WTC11 (cell line): ENCODE data around the gene CGNL1.

Source experiments
- CBFB ChIP-seq: sonication (generic); formaldehyde crosslinking; IDR thresholded peaks from 2 replicates; pipeline ENCODE4 v1.8.1; 2022; ENCODE audit warnings: mild to moderate bottlenecking, low read depth, missing genetic modification reagents
- CTCF ChIP-seq: fragments of 200-600 bp; IDR thresholded peaks from 2 replicates; pipeline ENCODE4 v1.8.0; 2022; ENCODE audit warnings: antibody characterized with exemption
- E2F5 ChIP-seq: sonication (generic); formaldehyde crosslinking; IDR thresholded peaks from 2 replicates; pipeline ENCODE4 v1.8.1; 2022; ENCODE audit warnings: mild to moderate bottlenecking, moderate library complexity, missing genetic modification reagents
- ELF4 ChIP-seq: sonication (generic); formaldehyde crosslinking; IDR thresholded peaks from 2 replicates; pipeline ENCODE4 v1.8.1; 2022; ENCODE audit warnings: low read depth, mild to moderate bottlenecking, moderate library complexity, missing genetic modification reagents
- ETV6 ChIP-seq: sonication (generic); formaldehyde crosslinking; IDR thresholded peaks from 2 replicates; pipeline ENCODE4 v1.8.1; 2022; ENCODE audit warnings: mild to moderate bottlenecking, missing genetic modification reagents
- GABPB1 ChIP-seq: sonication (generic); formaldehyde crosslinking; IDR thresholded peaks from 2 replicates; pipeline ENCODE4 v1.8.1; 2023; ENCODE audit warnings: mild to moderate bottlenecking, missing genetic modification reagents
- MXD4 ChIP-seq: fragments of 250-450 bp; sonication (Bioruptor Pico); IDR thresholded peaks from 2 replicates; pipeline ENCODE4 v1.8.0; 2021; ENCODE audit warnings: mild to moderate bottlenecking, moderate library complexity, borderline replicate concordance
- MYBL2 ChIP-seq: sonication (generic); formaldehyde crosslinking; IDR thresholded peaks from 2 replicates; pipeline ENCODE4 v1.8.1; 2023; ENCODE audit warnings: mild to moderate bottlenecking, moderate library complexity, missing genetic modification reagents
- SMAD3 ChIP-seq: sonication (generic); formaldehyde crosslinking; IDR thresholded peaks from 2 replicates; pipeline ENCODE4 v1.8.0; 2022; ENCODE audit warnings: missing genetic modification reagents, mild to moderate bottlenecking, borderline replicate concordance

GRCh38 chr15:57551715-57552677 is 175.7 kb downstream of the CGNL1 start:
- TF ChIP-seq ELF4 = no peak
- no peak for TF ChIP-seq CTCF
- TF ChIP-seq GABPB1 (CRISPR knock-in tag) = no peak
- TF ChIP-seq SMAD3 (CRISPR knock-in tag) = no peak
- no peak for TF ChIP-seq CBFB (CRISPR knock-in tag)
- TF ChIP-seq E2F5 (CRISPR knock-in tag) = no peak
- TF ChIP-seq MXD4 = no peak
- TF ChIP-seq MYBL2 = no peak
- no peak for TF ChIP-seq ETV6 (CRISPR knock-in tag)
